GM12865 (cell line): ENCODE data around the gene IFI27L1.

Experiments
- DNase-seq: peaks from one replicate; pipeline ENCODE4 v3.0.0; 2010; ENCODE audit warnings: low read depth
- H3K4me3 ChIP-seq: 2 replicates; pipeline ENCODE4 v1.5.1; 2011; ENCODE audit warnings: mild to moderate bottlenecking, low read depth, low read length, control low read depth
- CTCF ChIP-seq: IDR thresholded peaks from 2 replicates; pipeline ENCODE4 v1.5.1; 2011; ENCODE audit warnings: low read length, control low read depth, low read depth, inconsistent platforms; ENCODE audit not compliant: insufficient read depth; ENCODE audit errors: missing control alignments

IFI27L1 gene

GRCh38 chr14:94038921-94039629 is 42.0 kb upstream of the IFI27L1 start:
- TF ChIP-seq CTCF: no peak
- no peak for DNase-seq
- H3K4me3 ChIP-seq: no peak overlapping the region

GRCh38 chr14:94040247-94040646 is 40.9 kb upstream of the IFI27L1 start:
- H3K4me3 ChIP-seq: no peak overlapping the region
- no peak for DNase-seq
- no peak for TF ChIP-seq CTCF

- TF ChIP-seq CTCF: no peak
- no peak for DNase-seq
Observed at GRCh38 chr14:94040796-94041195, 40.3 kb upstream of the IFI27L1 start.

GRCh38 chr14:94041551-94042346 is 39.4 kb upstream of the IFI27L1 start:
- H3K4me3 ChIP-seq: no peak overlapping the region
- no peak for TF ChIP-seq CTCF
- no peak for DNase-seq

More at GRCh38 chr14:94040796-94041195, 40.3 kb upstream of the IFI27L1 start:
- no peak overlapping the region for H3K4me3 ChIP-seq

GRCh38 chr14:94042433-94043091 is 38.5 kb upstream of the IFI27L1 start:
- no peak for TF ChIP-seq CTCF
- H3K4me3 ChIP-seq: no peak overlapping the region

GRCh38 chr14:94043111-94043755 is 37.9 kb upstream of the IFI27L1 start:
- no peak for TF ChIP-seq CTCF
- no peak for DNase-seq
- no peak overlapping the region for H3K4me3 ChIP-seq

More at GRCh38 chr14:94042433-94043091, 38.5 kb upstream of the IFI27L1 start:
- no peak for DNase-seq
